ENCODE results near the gene PTGR3. TPM values are rescaled to one million over a fixed set of nuclear protein-coding genes. Genes with fewer than 3 reads are reported as not detected.

Gene PTGR3
- total RNA-seq, 1 experiment from 2014 or later = 13.8 TPM

DNA sequence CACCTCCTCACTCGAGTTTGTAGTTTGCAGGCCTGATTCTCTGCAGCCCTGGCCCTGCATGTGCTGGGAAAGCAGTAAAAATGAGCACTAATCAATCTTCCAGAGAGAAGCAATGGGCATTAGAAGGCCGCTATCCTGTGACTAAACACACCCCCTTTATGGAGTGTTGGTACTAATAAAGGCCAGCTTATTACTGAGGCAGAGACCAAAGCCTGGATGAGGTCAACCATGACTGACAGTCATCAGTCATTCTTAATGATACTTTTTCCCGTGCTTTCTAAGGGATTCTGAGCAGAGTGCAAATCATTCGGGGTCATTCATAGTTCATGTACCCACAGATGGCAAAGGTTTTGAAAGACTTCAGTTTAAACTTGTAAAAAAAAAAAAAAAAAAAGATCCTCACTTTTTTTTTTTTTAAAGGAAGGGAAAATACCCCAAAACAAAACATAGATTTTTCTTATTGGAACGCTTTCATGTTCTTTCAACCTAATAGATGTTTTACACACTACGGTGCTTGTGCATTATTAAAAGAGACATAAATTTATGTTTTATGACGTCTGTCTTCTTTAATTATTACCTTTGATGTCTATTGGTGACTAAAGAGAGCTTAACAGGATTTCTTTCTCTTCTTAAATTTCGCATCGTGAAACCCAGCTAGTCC is 14.9 kb upstream of the PTGR3 start:
- CTCF ChIA-PET = no interaction called here
- no peaks in the 10 kb centered on the region for H3K9me3 Mint-ChIP-seq
- DNase-seq (ENCODE audit: low spot score) = no peak
- no peaks in the 10 kb centered on the region for H3K27me3 Mint-ChIP-seq (ENCODE audit: low read depth)
- TF ChIP-seq ATF3 (CRISPR knock-in tag; conservative IDR thresholded peaks at IDR 0.05) (no peak), EMX1 (CRISPR knock-in tag; IDR thresholded peaks at IDR 0.05) (no peak), TEAD1 (CRISPR knock-in tag; IDR thresholded peaks at IDR 0.05) (no peak), SP1 (CRISPR knock-in tag; conservative IDR thresholded peaks at IDR 0.05) (no peak), JAZF1 (CRISPR knock-in tag; IDR thresholded peaks at IDR 0.05) (no peak)
- TF ChIP-seq, protein P1, sequence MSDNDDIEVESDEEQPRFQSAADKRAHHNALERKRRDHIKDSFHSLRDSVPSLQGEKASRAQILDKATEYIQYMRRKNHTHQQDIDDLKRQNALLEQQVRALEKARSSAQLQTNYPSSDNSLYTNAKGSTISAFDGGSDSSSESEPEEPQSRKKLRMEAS (CRISPR knock-in tag; IDR thresholded peaks at IDR 0.05) = no peak
- POLR2A ChIA-PET = no interaction called here
- H3K4me3 Mint-ChIP-seq = no peak overlapping the region
- no peaks in the 10 kb centered on the region for H3K36me3 Mint-ChIP-seq
- H3K27ac Mint-ChIP-seq = no peak overlapping the region
- ATAC-seq = no peak
- H3K4me1 Mint-ChIP-seq = peaks cover 14% of the 10 kb centered on the region

GRCh38 chr18:75222407-75222806 is 13.5 kb upstream of the PTGR3 start:
- Mint-ChIP-seq H3K4me3 (no peak overlapping the region), H3K9me3 (no peaks in the 10 kb centered on the region), H3K27ac (no peak overlapping the region), H3K36me3 (no peaks in the 10 kb centered on the region), H3K27me3 (ENCODE audit: low read depth) (no peaks in the 10 kb centered on the region), H3K4me1 (peaks cover 7% of the 10 kb centered on the region)
- no peak for TF ChIP-seq ZNF121 (CRISPR knock-in tag; IDR thresholded peaks at IDR 0.05)
- no peak for TF ChIP-seq SMAD3 (CRISPR knock-in tag; IDR thresholded peaks at IDR 0.05; ENCODE audit: borderline replicate concordance)
- no peak for TF ChIP-seq NFATC4 (CRISPR knock-in tag; IDR thresholded peaks at IDR 0.05)
- no peak for TF ChIP-seq CREB1 (CRISPR knock-in tag; IDR thresholded peaks at IDR 0.05)
- TF ChIP-seq ZNF425 (CRISPR knock-in tag; conservative IDR thresholded peaks at IDR 0.05) = no peak
- TF ChIP-seq GTF2I (CRISPR knock-in tag; conservative IDR thresholded peaks at IDR 0.05) = no peak
- TF ChIP-seq ZNF317 (CRISPR knock-in tag; IDR thresholded peaks at IDR 0.05; ENCODE audit: borderline replicate concordance, low read depth) = no peak
- TF ChIP-seq NR2C2 (CRISPR knock-in tag; IDR thresholded peaks at IDR 0.05) = no peak
- TF ChIP-seq SOX15 (CRISPR knock-in tag; IDR thresholded peaks at IDR 0.05) = no peak
- POLR2A ChIA-PET = no interaction called here
- no peak for ATAC-seq
- CTCF ChIA-PET = no interaction called here
- DNase-seq (ENCODE audit: low spot score) = no peak

GRCh38 chr18:75221897-75222296 is 13.0 kb upstream of the PTGR3 start:
- Mint-ChIP-seq H3K27ac (no peak overlapping the region), H3K36me3 (no peaks in the 10 kb centered on the region), H3K4me1 (peaks cover 7% of the 10 kb centered on the region), H3K4me3 (no peak overlapping the region), H3K27me3 (ENCODE audit: low read depth) (no peaks in the 10 kb centered on the region), H3K9me3 (no peaks in the 10 kb centered on the region)
- TF ChIP-seq NR3C1 (CRISPR knock-in tag; conservative IDR thresholded peaks at IDR 0.05; ENCODE audit: low read depth) (no peak), ARID4B (CRISPR knock-in tag; IDR thresholded peaks at IDR 0.05; ENCODE audit: borderline replicate concordance) (no peak), TP53 (CRISPR knock-in tag; IDR thresholded peaks at IDR 0.05) (no peak)
- TF ChIP-seq, protein P2, sequence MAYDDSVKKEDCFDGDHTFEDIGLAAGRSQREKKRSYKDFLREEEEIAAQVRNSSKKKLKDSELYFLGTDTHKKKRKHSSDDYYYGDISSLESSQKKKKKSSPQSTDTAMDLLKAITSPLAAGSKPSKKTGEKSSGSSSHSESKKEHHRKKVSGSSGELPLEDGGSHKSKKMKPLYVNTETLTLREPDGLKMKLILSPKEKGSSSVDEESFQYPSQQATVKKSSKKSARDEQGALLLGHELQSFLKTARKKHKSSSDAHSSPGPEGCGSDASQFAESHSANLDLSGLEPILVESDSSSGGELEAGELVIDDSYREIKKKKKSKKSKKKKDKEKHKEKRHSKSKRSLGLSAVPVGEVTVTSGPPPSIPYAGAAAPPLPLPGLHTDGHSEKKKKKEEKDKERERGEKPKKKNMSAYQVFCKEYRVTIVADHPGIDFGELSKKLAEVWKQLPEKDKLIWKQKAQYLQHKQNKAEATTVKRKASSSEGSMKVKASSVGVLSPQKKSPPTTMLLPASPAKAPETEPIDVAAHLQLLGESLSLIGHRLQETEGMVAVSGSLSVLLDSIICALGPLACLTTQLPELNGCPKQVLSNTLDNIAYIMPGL (CRISPR knock-in tag; IDR thresholded peaks at IDR 0.05) = no peak
- TF ChIP-seq, protein P3, sequence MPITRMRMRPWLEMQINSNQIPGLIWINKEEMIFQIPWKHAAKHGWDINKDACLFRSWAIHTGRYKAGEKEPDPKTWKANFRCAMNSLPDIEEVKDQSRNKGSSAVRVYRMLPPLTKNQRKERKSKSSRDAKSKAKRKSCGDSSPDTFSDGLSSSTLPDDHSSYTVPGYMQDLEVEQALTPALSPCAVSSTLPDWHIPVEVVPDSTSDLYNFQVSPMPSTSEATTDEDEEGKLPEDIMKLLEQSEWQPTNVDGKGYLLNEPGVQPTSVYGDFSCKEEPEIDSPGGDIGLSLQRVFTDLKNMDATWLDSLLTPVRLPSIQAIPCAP (CRISPR knock-in tag; IDR thresholded peaks at IDR 0.05) = no peak
- ChIA-PET POLR2A (no interaction called here), CTCF (no interaction called here)
- DNase-seq (ENCODE audit: low spot score) (no peak), ATAC-seq (no peak)

Data from WTC11 (cell line).